ENCODE results near the gene NT5C3B. TPM values are rescaled to one million over a fixed set of nuclear protein-coding genes. Genes with fewer than 3 reads are reported as not detected.

The NT5C3B gene
- total and polyA plus RNA-seq, 8 donors = 30.6 to 101 (median 88.6) TPM

- H3K9me3 ChIP-seq = no peaks in the 10 kb centered on the region
- TF ChIP-seq, protein P1, sequence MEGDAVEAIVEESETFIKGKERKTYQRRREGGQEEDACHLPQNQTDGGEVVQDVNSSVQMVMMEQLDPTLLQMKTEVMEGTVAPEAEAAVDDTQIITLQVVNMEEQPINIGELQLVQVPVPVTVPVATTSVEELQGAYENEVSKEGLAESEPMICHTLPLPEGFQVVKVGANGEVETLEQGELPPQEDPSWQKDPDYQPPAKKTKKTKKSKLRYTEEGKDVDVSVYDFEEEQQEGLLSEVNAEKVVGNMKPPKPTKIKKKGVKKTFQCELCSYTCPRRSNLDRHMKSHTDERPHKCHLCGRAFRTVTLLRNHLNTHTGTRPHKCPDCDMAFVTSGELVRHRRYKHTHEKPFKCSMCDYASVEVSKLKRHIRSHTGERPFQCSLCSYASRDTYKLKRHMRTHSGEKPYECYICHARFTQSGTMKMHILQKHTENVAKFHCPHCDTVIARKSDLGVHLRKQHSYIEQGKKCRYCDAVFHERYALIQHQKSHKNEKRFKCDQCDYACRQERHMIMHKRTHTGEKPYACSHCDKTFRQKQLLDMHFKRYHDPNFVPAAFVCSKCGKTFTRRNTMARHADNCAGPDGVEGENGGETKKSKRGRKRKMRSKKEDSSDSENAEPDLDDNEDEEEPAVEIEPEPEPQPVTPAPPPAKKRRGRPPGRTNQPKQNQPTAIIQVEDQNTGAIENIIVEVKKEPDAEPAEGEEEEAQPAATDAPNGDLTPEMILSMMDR (IDR thresholded peaks at IDR 0.05) = no peak
- H3K27ac ChIP-seq = no peak overlapping the region
- no peak overlapping the region for H3K4me3 ChIP-seq
- ATAC-seq = no peak
- intact Hi-C loops (cut with DNase I) = no loop called here
- H3K36me3 ChIP-seq = no peaks in the 10 kb centered on the region
- H3K4me1 ChIP-seq = peaks cover 23 to 24% of the 10 kb centered on the region in 2 donors
- H3K27me3 ChIP-seq = no peaks in the 10 kb centered on the region
- DNase-seq = no peak
Measured at GRCh38 chr17:41797377-41797776, 38.7 kb downstream of the NT5C3B start.

- no peak for DNase-seq
- Histone ChIP-seq H3K27me3 (no peaks in the 10 kb centered on the region), H3K27ac (no peak overlapping the region), H3K4me1 (peaks cover 20 to 23% of the 10 kb centered on the region in 2 donors), H3K4me3 (no peak overlapping the region), H3K9me3 (no peaks in the 10 kb centered on the region), H3K36me3 (no peaks in the 10 kb centered on the region)
- intact Hi-C loops (cut with DNase I) = no loop called here
- TF ChIP-seq, protein P1 (IDR thresholded peaks at IDR 0.05) = no peak
- ATAC-seq = no peak
Measured at GRCh38 chr17:41796121-41796895, 39.7 kb downstream of the NT5C3B start.

DNA sequence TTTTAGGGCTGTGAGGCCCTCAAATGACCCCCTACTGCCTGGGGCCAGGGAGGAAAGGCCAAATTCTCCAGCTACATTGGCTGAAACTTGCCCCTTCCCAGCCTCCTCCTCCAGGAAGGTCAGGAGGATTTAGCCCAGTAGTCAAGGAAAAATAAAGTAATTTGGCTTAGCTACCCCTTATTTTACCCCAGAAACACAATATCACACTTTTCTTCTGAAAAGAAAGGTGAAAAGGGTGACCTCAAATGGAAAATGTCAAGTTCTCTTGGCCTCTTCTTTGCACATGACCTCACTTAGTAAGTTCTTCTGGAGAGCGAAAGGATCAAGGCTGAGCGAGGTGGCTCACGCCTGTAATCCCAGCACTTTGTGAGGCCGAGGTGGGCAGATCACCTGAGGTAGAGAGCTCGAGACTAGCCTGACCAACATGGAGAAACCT is 41.5 kb downstream of the NT5C3B start:
- no peak for DNase-seq
- H3K9me3 ChIP-seq = no peaks in the 10 kb centered on the region
- TF ChIP-seq, protein P1 (IDR thresholded peaks at IDR 0.05) = no peak
- ATAC-seq = no peak
- no peak overlapping the region for H3K4me3 ChIP-seq
- intact Hi-C loops (cut with DNase I) = no loop called here
- no peaks in the 10 kb centered on the region for H3K36me3 ChIP-seq
- peaks cover 15 to 16% of the 10 kb centered on the region in 2 donors for H3K4me1 ChIP-seq
- H3K27me3 ChIP-seq = no peaks in the 10 kb centered on the region
- H3K27ac ChIP-seq = no peak overlapping the region

DNA sequence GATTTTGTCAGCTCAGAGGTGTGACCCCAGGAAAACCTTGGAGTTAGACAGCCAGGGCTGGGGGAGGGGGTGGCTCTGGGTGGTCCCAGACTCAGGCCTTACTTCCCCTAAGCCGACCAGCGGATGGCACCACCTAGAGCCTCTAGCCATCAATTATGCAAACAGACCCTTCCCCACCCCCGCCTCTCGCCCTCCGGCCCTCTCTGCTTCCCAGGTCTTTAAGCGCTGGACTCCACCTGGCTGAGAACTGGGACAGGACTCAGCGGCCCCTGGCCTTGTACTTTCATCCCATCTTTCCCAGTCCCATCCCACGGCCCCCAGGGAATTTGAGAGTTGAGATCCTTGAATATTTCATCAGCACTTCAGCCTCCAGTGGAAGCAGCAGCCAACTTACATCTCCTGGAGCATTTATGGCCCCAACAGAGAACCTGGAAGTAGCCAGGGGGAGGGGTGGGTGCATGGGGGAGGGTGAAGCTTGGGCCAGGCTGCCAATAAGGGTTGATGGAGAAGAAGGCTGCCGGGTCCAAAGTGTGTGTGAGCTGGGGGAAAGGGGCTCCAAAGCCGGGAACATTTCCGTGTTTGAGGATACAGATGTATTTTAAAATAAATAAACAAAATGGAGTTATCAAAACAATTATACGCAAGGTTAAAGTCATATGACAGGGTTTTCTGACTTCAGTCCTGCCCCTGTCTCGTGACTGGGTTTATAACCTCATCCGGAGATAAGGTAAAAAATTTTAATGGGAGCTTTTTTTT is 42.1 kb downstream of the NT5C3B start:
- Histone ChIP-seq H3K27me3 (no peaks in the 10 kb centered on the region), H3K27ac (peak overlapping the region; percentile 68 to 72), H3K4me1 (peaks cover 16% of the 10 kb centered on the region in 2 donors), H3K9me3 (no peaks in the 10 kb centered on the region), H3K36me3 (no peaks in the 10 kb centered on the region), H3K4me3 (no peak overlapping the region)
- ATAC-seq (no peak), DNase-seq (no peak)
- intact Hi-C loops (cut with DNase I) = no loop called here
- TF ChIP-seq, protein P1 (IDR thresholded peaks at IDR 0.05) = no peak

All from left lung (tissue), 10 donors.